ENCODE measurements around the gene MTG1.
"Not testable (repeated sequence)": the region's sequence is repeated elsewhere in the genome, so short reads cannot be mapped to it uniquely, and the experiment has no call there.

Gene MTG1

GRCh38 chr10:133466683-133467275 lies 72.8 kb downstream of the MTG1 start:
- no peak for DNase-seq (ENCODE audit: low read depth in 2 of 2)

DNA sequence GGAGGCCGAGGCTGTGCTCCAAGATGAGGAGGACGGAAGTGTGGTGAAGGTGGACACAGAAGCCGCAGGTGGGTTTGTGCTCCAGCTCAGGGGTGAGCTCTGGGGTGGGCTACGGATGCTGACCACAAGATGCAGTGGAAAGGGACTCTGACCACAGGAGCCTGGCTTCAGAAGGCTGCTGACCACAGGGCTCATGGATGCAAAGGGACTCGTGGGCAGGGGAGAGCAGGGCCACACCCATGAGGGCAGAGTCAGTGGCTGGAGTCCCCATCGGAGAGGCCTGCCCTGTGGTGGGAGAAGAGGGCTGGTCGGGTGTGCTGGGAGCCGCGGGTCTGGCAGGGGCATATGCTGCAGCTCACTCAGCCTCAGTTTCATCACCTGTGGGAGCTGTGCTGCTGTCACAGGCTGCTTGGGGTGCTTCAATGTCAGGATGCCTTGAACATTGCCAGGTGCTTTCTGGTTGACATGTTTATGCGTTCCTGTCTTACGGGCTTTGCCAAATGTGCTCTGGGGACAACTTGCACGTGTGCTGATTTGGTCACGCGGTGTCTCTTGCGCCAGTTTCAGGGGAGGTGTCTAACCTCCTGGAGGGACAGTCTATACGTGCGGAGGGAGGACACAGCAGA lies 73.4 kb downstream of the MTG1 start:
- DNase-seq (ENCODE audit: low read depth in 2 of 2) = no peak

DNA sequence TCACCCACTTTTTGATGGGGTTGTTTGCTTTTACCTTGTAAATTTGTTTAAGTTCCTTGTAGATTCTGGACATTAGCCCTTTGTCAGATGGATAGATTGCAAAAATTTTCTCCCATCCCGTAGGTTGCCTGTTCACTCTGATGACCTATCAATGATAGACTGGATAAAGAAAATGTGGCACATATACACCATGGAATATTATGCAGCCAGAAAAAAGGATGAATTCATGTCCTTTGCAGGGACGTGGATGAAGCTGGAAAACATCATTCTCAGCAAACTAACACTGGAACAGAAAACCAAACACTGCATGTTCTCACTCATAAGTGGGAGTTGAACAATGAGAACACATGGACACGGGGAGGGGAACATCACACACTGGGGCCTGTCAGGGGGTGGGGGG lies 75.2 kb downstream of the MTG1 start:
- not testable (repeated sequence) for DNase-seq (ENCODE audit: low read depth in 2 of 2)

GRCh38 chr10:133471300-133472109 lies 77.5 kb downstream of the MTG1 start:
- DNase-seq (ENCODE audit: low read depth in 2 of 2) = no peak

Measured in stimulated activated CD8-positive, alpha-beta memory T cell treated with anti-CD3 and anti-CD28 coated beads, Interleukin-7, amount 100 ng/mL, for 1 hour (primary cell).